NCI-H2227 (cell line): ENCODE data around the gene CPSF6.

Experiments used
- DNase-seq: peaks from one replicate; lab custom pipeline; 2025; ENCODE audit not compliant: unreplicated experiment; lab: John Stamatoyannopoulos, UW

CPSF6 gene

GRCh38 chr12:69318225-69318624, 78.9 kb downstream of the CPSF6 start:
- no peak for DNase-seq

GRCh38 chr12:69321351-69321750, 82.0 kb downstream of the CPSF6 start:
- DNase-seq = no peak
